PFSK-1 (cell line): ENCODE data around the gene ASCL5.

Experiments
- FOXP2 ChIP-seq: optimal IDR thresholded peaks from 2 replicates; pipeline ENCODE3; 2011; ENCODE audit warnings: borderline replicate concordance, control low read depth, inconsistent platforms; ENCODE audit not compliant: insufficient read depth; ENCODE audit errors: extremely low read length, extremely low read depth
- POLR2AphosphoS5 ChIP-seq: IDR thresholded peaks from 2 replicates; pipeline ENCODE4 v1.6.1; 2012; ENCODE audit warnings: low read depth, mild to moderate bottlenecking, control low read depth, low read length, moderate library complexity
- SIN3A ChIP-seq: IDR thresholded peaks from 2 replicates; pipeline ENCODE4 v1.6.1; 2012; ENCODE audit warnings: mild to moderate bottlenecking, low read length, moderate library complexity, borderline replicate concordance; ENCODE audit not compliant: insufficient read depth
- TAF1 ChIP-seq: IDR thresholded peaks from 2 replicates; pipeline ENCODE4 v1.6.1; 2012; ENCODE audit warnings: low read length, control low read depth, borderline replicate concordance; ENCODE audit not compliant: insufficient read depth
- TF ChIP-seq, protein P1 (sequence below), 2 experiments: IDR thresholded peaks; 2 replicates each; pipeline versions ENCODE4 v1.6.1 to v1.8.0; 2011 to 2012; ENCODE audit warnings: low read depth in 2 of 2, low read length in 2 of 2, control low read depth in 1 of 2, inconsistent platforms in 1 of 2, mild to moderate bottlenecking in 1 of 2, moderate library complexity in 1 of 2; ENCODE audit not compliant: insufficient read depth in 1 of 2

Gene ASCL5

DNA sequence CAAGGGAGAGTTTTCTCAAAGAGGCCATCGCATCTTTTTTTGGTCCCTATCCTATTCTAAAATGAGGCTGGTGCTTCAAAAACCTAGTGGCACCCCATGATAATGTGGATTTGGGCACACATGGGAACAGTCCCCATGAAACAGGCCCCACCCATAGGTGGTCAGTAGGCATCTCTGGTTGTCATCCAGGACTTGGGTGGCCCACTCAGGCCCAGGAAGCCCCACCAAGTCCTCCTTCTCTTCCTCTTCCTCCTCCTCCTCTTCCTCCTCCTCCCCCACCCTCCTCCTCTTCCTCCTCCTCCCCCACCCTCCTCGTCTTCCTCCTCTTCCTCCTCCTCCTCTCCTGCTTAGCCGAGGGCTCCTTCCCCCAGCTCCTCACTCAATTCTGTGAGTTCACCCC is 15.3 kb downstream of the ASCL5 start:
- TF ChIP-seq FOXP2 (no peak), SIN3A (no peak), POLR2AphosphoS5 (no peak), TAF1 (no peak)
- TF ChIP-seq, protein P1, sequence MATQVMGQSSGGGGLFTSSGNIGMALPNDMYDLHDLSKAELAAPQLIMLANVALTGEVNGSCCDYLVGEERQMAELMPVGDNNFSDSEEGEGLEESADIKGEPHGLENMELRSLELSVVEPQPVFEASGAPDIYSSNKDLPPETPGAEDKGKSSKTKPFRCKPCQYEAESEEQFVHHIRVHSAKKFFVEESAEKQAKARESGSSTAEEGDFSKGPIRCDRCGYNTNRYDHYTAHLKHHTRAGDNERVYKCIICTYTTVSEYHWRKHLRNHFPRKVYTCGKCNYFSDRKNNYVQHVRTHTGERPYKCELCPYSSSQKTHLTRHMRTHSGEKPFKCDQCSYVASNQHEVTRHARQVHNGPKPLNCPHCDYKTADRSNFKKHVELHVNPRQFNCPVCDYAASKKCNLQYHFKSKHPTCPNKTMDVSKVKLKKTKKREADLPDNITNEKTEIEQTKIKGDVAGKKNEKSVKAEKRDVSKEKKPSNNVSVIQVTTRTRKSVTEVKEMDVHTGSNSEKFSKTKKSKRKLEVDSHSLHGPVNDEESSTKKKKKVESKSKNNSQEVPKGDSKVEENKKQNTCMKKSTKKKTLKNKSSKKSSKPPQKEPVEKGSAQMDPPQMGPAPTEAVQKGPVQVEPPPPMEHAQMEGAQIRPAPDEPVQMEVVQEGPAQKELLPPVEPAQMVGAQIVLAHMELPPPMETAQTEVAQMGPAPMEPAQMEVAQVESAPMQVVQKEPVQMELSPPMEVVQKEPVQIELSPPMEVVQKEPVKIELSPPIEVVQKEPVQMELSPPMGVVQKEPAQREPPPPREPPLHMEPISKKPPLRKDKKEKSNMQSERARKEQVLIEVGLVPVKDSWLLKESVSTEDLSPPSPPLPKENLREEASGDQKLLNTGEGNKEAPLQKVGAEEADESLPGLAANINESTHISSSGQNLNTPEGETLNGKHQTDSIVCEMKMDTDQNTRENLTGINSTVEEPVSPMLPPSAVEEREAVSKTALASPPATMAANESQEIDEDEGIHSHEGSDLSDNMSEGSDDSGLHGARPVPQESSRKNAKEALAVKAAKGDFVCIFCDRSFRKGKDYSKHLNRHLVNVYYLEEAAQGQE (IDR thresholded peaks at IDR 0.05; ENCODE audit: insufficient read depth in 1 of 2, low read depth in 2 of 2, low read length in 2 of 2) = no peak

DNA sequence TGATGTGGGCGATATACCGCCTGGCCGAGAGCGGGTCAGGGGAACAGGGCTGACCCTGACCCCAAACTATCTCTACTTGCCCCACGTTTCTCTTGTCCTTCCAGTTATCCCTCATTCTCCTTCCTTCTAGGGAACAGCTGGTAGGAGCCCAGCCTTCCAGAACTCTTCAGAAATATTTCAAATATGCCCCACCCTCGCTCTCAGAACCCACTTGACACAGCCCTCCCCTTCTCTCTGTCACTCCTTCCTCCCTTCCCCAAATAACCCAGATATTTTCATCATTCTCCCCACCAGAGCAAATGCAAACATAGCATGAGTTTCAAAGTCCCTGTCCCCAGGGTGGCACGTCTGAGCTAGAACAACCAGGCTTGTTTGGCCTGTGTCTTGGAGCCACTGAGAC is 15.8 kb downstream of the ASCL5 start:
- no peak for TF ChIP-seq TAF1
- TF ChIP-seq POLR2AphosphoS5 = no peak
- no peak for TF ChIP-seq SIN3A
- no peak for TF ChIP-seq FOXP2
- TF ChIP-seq, protein P1 (IDR thresholded peaks at IDR 0.05; ENCODE audit: insufficient read depth in 1 of 2, low read depth in 2 of 2, low read length in 2 of 2) = no peak

DNA sequence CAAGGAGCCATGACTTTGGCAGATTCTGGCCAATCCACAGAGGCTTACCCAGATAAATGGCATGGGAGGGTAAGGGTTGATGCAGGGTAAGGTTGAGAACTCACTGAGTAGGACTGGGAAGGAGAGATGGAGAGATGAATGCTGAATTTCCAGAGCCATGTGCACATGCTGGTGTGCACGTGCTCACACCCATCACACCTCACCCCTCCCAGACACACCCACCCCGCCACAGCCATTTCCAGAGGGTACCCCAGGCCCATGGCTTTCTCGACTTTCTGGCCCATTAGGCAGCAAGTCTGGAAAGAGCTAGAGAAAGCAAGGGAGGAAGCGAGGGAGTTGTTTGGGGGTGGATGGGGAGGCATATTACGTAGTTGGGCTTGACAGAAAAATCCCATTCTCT is 16.4 kb downstream of the ASCL5 start:
- TF ChIP-seq TAF1 (no peak), POLR2AphosphoS5 (no peak), FOXP2 (no peak)
- TF ChIP-seq, protein P1 (IDR thresholded peaks at IDR 0.05; ENCODE audit: insufficient read depth in 1 of 2, low read depth in 2 of 2, low read length in 2 of 2) = no peak

DNA sequence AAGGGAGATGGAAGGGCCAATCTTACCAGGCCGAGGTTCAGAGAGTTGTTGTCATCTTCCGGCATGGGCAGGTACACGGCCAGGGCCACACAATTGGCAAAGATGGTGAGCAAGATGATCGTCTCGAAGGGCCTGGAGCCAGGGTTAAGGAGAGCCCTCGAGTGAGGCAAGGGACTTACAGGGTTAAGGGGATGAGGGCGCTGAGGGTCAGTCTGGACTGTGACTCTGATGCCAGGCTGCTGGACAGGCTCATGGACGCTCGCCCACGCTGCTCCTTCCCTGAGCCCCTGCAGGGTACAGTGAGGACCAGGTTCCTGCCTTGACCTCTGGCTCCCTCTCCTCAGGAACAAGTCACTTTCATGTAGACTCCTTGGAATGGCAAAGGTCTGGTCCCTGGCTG is 16.8 kb downstream of the ASCL5 start:
- TF ChIP-seq POLR2AphosphoS5 = no peak
- no peak for TF ChIP-seq FOXP2
- TF ChIP-seq, protein P1 (IDR thresholded peaks at IDR 0.05; ENCODE audit: insufficient read depth in 1 of 2, low read depth in 2 of 2, low read length in 2 of 2) = no peak
- no peak for TF ChIP-seq TAF1
- no peak for TF ChIP-seq SIN3A

DNA sequence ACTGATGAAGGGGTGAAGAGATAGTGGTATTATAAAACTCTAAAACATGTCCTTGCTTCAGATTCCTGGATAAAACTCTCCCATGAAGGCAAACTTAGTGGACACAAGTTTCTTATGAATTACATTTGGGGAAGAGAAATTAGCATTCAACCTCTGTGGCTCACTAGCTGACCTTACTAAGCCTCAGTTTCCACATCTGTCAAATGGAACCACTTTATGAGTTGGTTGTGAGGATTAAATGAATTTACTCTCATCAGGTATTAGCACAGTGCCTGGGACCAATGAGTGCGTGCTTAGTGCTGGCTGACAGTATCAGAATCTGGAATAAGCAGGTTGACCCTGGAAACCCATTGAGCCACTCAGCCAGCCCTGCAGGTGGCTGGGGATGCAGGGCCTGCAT is 17.3 kb downstream of the ASCL5 start:
- TF ChIP-seq, protein P1 (IDR thresholded peaks at IDR 0.05; ENCODE audit: insufficient read depth in 1 of 2, low read depth in 2 of 2, low read length in 2 of 2) = no peak
- TF ChIP-seq FOXP2 = no peak
- TF ChIP-seq TAF1 = no peak
- no peak for TF ChIP-seq POLR2AphosphoS5
- TF ChIP-seq SIN3A = no peak
